Uterus (tissue), 2 donors: ENCODE measurements around the gene HCN2.

ENCODE experiments used
- POLR2A ChIP-seq, 2 donors: fragments of 450-650 bp; IDR thresholded peaks; one replicate each; pipeline ENCODE4 v1.6.1; 2016; ENCODE audit warnings: antibody characterized with exemption in 2 of 2, mild to moderate bottlenecking in 1 of 2, moderate library complexity in 1 of 2
- TF ChIP-seq, protein P1 (sequence below), 4 experiments: fragments of 200-600 bp in 2 of 4; fragments of 450-650 bp in 2 of 4; sonication (generic) in 2 of 4; IDR thresholded peaks; one replicate each; pipeline ENCODE4 v1.5.1; 2016 to 2019; ENCODE audit warnings: antibody characterized with exemption in 4 of 4, mild to moderate bottlenecking in 2 of 4, moderate library complexity in 1 of 4

GRCh38 chr19:616747-617526 lies 27.3 kb downstream of the HCN2 start:
- TF ChIP-seq POLR2A (IDR thresholded peaks at IDR 0.05), result no peak
- TF ChIP-seq, protein P1, sequence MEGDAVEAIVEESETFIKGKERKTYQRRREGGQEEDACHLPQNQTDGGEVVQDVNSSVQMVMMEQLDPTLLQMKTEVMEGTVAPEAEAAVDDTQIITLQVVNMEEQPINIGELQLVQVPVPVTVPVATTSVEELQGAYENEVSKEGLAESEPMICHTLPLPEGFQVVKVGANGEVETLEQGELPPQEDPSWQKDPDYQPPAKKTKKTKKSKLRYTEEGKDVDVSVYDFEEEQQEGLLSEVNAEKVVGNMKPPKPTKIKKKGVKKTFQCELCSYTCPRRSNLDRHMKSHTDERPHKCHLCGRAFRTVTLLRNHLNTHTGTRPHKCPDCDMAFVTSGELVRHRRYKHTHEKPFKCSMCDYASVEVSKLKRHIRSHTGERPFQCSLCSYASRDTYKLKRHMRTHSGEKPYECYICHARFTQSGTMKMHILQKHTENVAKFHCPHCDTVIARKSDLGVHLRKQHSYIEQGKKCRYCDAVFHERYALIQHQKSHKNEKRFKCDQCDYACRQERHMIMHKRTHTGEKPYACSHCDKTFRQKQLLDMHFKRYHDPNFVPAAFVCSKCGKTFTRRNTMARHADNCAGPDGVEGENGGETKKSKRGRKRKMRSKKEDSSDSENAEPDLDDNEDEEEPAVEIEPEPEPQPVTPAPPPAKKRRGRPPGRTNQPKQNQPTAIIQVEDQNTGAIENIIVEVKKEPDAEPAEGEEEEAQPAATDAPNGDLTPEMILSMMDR (IDR thresholded peaks at IDR 0.05), result no peak
